ENCODE data around the gene TEX55.

GRCh38 chr3:119156868-119157267, 10.9 kb downstream of the TEX55 start:
- TF ChIP-seq CTCF (IDR thresholded peaks at IDR 0.05; ENCODE audit: borderline replicate concordance, extremely low read depth, low read length, poor library complexity, severe bottlenecking) (no peak), EZH2 (IDR thresholded peaks at IDR 0.05; ENCODE audit: borderline replicate concordance, low read depth, low read length, severe bottlenecking) (no peak)
